ENCODE measurements around the gene GRHL3. TPM values are rescaled to one million over a fixed set of nuclear protein-coding genes. Genes with fewer than 3 reads are reported as not detected.

Gene GRHL3
- total RNA-seq, 1 experiment from 2014 or later = not detected

DNA sequence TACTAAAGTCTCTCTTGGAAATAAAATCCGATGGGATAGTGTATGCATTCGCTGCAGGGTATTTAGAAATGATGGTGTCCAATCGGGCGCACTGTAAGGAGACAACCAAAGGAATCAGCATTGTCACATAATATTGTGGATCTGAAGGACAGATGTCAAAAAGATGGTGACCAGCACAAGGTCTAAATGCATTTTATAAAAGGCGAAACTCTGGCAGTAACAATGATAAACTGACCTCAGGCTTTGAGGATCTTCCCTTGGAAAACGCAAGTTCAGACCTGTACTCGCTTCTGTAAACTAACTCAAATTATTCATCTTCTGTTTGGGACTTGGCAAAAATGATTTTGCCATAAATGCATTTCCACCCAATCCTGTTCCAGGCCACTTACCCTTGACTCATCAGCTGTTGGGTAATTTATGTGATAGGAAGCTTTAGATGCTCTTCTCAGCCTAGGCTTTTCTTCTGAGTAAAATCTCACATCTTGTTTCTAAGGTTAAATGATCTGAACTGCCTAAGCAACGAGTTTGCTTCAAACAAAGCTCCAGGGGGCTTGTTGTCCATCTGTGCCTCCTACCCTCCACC lies 60.7 kb downstream of the GRHL3 start:
- no peak for DNase-seq (ENCODE audit: low read depth, low spot score)
- in situ Hi-C loops (cut with HindIII; ENCODE audit: low pct_unique_long_range_greater_than_20kb, low sequenced_read_pairs) = no loop called here

- in situ Hi-C loops (cut with HindIII; ENCODE audit: low pct_unique_long_range_greater_than_20kb, low sequenced_read_pairs) = no loop called here
- DNase-seq (ENCODE audit: low read depth, low spot score) = no peak
These were observed 61.4 kb downstream of the GRHL3 start for GRCh38 chr1:24380508-24380907.

- in situ Hi-C loops (cut with HindIII; ENCODE audit: low pct_unique_long_range_greater_than_20kb, low sequenced_read_pairs) = no loop called here
- DNase-seq (ENCODE audit: low read depth, low spot score) = no peak
These were observed 62.1 kb downstream of the GRHL3 start for GRCh38 chr1:24381256-24381655.

DNA sequence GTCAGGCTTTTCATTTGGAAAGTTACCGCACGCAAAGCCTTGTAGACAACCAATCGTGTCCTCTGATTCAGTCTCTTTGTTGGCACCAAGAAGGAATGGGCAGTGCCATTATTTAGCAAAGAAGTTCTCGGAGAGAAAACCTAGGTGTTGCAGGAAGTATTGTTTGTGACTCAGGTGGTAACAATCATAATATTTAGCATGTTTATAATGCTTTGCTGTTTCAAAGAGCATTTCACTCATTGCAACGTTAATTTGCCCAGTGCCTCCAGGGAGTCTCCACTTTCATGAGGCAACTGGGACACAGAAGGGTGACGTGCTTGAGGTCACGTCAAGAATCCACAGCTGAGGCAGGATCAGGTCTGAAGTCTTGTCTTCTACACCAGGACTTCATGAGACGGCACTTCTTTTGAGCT lies 63.0 kb downstream of the GRHL3 start:
- in situ Hi-C loops (cut with HindIII; ENCODE audit: low pct_unique_long_range_greater_than_20kb, low sequenced_read_pairs) = no loop called here
- no peak for DNase-seq (ENCODE audit: low read depth, low spot score)

DNA sequence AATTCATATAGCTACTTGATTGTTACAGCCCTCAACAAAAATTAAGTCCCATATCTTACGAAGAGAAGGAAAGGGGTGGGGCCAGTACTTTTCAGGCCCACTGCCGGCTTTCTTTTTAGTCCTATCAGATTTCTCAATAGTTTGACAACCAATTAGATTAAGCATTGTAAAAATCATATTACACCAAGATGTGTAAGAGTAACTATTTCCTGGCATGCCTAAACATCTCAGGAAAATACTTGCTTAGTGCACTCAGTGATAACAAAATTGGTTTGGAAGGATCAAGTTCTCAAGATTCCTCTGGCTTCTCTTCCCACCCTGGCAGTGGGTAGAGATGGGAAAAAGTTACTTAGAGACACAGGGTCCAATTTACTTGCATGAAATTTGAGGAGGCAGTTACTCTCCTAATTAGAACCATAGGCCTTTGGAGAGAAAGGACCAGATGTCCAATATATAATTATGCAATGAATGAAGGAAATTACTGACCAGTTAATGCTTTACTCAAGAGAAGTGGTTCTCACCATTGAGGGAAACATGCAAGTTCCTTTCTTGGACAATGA lies 64.3 kb downstream of the GRHL3 start:
- in situ Hi-C loops (cut with HindIII; ENCODE audit: low pct_unique_long_range_greater_than_20kb, low sequenced_read_pairs) = no loop called here
- DNase-seq (ENCODE audit: low read depth, low spot score) = no peak

DNA sequence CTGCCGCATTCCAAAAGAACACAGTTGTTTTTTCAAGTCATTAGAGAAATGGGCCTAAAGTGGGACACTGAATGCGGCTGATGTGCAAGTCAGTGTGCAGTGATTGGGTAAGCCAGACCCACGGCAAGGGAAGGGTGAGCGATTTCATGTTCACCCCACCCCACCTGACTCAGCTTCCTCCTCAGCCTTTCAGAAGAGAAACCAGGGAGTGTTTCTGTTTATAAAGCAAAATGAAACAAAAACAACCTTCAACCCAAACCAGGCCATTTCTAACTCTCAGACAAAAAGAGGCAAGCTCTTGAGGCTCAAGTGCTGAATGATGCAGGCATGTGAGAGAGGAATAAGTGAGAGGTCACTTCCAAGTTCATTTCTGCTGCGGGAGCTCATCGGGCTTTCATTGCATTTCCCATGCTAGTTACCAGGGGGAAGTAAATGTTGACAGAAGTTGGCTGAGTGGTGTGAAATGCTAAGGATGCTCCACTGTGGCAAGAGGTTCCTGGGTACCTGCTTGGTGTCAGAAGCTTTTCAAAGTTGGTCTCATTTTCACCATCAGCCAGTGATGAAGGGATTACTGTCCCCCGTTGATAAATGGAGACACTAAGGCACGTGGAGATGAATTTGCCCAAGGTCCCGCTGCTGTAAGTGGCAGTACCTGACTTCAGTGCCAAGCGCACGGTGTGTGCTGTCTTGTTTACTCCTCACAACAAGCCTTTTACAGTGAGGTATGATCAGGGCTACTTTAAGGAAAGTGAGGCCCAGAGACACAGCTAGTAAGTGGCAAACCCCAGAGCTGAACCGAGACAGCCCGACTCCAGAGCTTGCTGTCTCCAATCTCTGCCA lies 65.3 kb downstream of the GRHL3 start:
- in situ Hi-C loops (cut with HindIII; ENCODE audit: low pct_unique_long_range_greater_than_20kb, low sequenced_read_pairs) = no loop called here
- no peak for DNase-seq (ENCODE audit: low read depth, low spot score)

DNA sequence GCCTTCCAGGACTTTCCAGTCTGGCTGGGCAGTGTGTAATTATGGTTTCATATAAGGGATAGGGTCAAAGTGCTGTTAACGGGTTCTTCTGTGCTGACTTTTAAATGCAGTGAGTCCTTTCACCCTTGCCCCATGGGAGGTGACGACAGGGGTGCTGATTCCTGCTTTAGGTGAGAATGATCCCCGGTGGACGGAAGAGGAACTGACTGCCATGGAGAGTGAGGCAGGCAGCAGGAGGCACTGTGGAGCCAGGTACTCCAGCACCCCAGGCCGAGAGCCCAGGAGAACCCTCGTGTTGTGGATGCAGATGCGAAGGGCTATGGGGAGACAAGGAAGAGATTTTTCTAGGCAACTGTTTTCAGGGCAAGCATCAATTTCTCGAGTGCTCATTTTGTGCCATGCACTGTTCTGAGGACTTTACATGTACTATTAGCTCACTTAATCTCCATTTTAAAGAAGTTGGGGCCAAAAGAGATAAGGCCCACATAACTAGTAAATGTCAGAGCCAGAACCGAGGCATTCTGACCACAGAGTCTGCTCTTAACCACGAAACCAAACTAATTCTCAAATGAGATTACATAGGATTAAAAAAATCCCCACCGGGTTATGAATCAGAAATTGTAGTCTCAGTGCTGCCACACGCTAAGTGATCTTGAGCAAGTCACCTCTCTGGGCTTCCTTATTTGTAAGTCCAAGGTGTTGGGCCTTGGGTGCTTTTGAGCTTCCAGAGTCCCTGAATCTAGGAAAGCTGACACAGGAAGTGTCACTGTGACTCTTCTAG lies 66.2 kb downstream of the GRHL3 start:
- DNase-seq (ENCODE audit: low read depth, low spot score) = peak; percentile 45
- in situ Hi-C loops (cut with HindIII; ENCODE audit: low pct_unique_long_range_greater_than_20kb, low sequenced_read_pairs) = no loop called here

DNA sequence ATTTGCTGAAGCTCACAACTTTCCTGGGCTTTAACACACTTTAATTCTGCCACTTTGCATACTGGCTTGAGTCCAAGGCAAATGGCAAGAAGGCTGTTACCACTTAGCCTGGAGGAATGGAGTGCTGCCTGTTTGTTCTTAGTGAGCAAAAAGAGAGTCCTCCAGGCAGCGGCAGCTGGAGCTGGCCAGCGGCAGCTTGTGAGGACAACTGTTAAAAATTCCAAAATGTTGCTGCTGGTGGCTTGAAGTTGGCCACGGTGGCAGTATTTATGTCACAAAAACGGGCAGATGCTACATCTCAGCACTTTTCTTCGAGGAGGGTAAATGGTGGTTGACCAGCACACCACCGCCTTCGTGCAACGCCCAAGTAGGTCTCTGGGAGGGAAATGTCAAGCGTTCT lies 67.1 kb downstream of the GRHL3 start:
- in situ Hi-C loops (cut with HindIII; ENCODE audit: low pct_unique_long_range_greater_than_20kb, low sequenced_read_pairs) = no loop called here
- no peak for DNase-seq (ENCODE audit: low read depth, low spot score)

DNA sequence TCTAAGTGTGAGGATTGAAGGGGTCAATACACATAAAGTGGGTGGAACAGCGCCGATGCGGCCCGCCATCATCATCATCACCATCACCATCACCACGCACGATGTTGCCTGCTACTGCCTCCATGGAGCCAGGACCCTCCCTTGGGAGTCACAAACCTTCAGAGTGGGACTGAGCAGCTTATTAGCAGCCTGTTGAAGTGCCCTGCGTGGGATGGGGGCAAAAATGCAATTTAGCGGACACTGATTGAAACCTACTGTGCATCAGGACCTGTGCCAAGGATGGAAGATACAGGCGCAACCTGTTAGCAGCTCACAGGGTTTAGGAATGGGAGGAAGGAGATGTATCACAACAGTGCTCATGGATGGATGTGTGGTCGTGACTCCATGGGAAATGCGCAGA lies 67.8 kb downstream of the GRHL3 start:
- in situ Hi-C loops (cut with HindIII; ENCODE audit: low pct_unique_long_range_greater_than_20kb, low sequenced_read_pairs) = no loop called here
- no peak for DNase-seq (ENCODE audit: low read depth, low spot score)

DNA sequence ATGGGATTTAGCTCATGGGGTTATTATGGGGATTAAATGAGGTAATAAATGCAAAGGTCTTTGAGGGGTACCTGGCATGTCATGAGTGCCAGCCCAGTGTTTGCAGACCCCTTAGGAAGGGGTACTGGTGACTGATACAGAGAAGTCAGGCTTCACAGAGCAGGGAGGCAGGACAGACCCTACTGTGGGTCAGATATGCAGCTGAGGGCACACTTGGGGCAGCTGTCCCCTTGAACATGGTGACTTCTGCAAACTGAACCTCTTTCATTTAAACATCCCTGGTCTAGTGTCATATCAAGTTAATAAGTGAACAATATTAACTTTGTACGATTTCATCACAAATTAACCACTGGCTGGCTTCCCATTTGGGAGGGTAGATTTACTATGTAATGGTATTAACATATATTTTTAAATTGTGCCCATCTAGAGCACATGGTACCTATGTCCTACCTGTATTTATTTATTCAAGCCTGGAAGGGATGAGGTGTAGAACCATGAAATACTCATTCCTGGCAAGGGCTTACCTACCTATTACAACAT lies 68.5 kb downstream of the GRHL3 start:
- DNase-seq (ENCODE audit: low read depth, low spot score) = no peak
- in situ Hi-C loops (cut with HindIII; ENCODE audit: low pct_unique_long_range_greater_than_20kb, low sequenced_read_pairs) = no loop called here

DNA sequence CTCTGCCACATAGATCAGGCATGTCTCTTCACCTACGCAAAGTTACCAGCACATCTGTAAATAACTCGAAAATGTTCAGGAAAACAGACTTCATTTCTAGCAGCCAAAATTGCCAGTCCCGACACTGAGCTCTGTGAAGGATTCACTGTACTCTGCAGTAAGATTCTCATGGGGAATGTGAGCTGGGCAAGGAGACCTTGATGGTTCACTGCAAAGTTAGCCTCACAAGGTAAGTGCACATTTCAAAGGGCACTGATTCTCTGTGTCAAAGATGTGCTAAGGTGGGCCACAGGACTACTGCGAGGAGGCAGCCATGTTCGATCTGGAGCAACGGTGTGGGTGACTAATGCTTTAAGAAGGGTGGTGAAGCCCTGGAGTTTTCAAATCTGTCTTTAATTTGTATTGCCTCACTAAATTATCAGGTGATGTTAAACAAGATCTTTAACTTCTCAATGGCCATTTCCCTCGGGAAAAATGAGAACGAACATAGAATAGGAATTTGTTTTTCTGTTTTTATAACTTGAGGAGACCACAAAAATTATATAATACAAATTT lies 69.3 kb downstream of the GRHL3 start:
- DNase-seq (ENCODE audit: low read depth, low spot score) = no peak
- in situ Hi-C loops (cut with HindIII; ENCODE audit: low pct_unique_long_range_greater_than_20kb, low sequenced_read_pairs) = no loop called here

- in situ Hi-C loops (cut with HindIII; ENCODE audit: low pct_unique_long_range_greater_than_20kb, low sequenced_read_pairs) = no loop called here
- DNase-seq (ENCODE audit: low read depth, low spot score) = no peak
These were observed 70.1 kb downstream of the GRHL3 start for GRCh38 chr1:24389231-24389678.

GRCh38 chr1:24390924-24391782 lies 72.0 kb downstream of the GRHL3 start:
- in situ Hi-C loops (cut with HindIII; ENCODE audit: low pct_unique_long_range_greater_than_20kb, low sequenced_read_pairs) = loop anchor here (10.0 kb wide), 1 partner anchor 196 kb away; no protein-coding TSS in a partner anchor
- DNase-seq (ENCODE audit: low read depth, low spot score) = peak; percentile 86

DNA sequence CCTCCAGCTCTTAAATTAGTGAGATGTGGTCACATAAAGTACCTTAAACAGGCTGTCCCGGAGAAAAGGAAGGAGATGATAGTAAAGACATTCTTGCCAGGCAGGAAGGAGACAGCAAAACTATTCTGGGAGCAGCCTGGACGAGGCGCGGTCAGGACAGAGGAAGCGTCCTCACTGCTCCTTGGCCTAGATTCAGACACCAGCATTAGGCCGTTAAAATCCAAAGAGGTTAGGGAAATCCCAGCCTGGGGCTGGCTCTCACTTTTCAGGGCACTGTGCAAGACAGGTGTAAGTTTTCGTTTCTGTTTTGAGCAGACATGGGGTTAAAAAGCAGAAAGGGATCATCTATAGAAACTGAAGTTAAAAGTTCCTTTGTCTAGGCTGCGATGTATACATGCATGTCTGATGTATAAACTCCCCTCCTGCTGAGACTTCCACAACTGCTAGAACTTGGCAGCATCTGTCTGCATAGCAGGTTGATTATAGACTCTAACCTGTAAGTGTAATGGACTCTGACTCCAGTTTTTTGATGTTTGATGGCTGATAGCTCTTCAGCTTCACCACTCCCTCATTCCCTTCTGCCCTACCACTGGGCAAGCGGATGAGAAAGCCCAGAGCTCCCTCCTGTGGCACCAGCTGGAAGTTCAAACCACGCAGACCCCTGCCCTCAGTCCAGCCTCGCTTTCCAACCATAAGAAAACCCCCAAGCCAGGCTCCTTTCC lies 72.9 kb downstream of the GRHL3 start:
- in situ Hi-C loops (cut with HindIII; ENCODE audit: low pct_unique_long_range_greater_than_20kb, low sequenced_read_pairs) = loop anchor here (10.0 kb wide), 1 partner anchor 197 kb away; no protein-coding TSS in a partner anchor
- peak; percentile 77 for DNase-seq (ENCODE audit: low read depth, low spot score)

GRCh38 chr1:24392604-24392946 lies 73.4 kb downstream of the GRHL3 start:
- in situ Hi-C loops (cut with HindIII; ENCODE audit: low pct_unique_long_range_greater_than_20kb, low sequenced_read_pairs) = loop anchor here (10.0 kb wide), 1 partner anchor 198 kb away; no protein-coding TSS in a partner anchor
- DNase-seq (ENCODE audit: low read depth, low spot score) = no peak

DNA sequence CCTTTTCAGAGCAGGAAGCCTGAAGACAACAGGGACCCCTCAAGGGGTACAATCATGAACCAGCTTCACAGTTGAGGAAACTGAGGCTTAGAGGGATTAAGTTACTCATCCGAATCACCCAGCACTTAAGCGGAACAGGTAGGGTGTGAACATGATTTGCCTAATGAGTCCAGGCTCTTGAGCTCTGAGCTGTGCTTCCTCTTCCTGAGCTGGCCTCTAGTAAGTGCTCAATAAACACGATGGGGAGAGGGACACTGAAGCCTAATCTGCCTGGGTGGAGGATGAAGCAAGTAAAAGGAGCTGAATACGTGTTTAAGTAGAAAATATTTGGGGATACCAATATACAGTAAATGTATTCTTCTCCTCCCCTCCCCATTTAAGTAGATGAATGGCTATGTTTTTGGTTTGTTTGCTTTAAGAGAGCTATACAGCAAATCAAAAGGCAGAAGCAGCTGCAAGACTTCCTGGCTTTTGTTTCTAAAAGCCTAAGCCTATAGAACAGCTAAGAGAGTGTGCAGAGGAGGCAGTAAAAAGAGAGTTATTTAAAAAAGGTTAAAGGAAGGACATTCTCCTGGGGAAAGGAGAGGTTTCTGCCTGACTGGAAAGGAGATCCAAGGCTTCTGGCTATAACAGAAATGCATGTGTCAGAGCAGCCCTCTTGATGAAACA lies 74.0 kb downstream of the GRHL3 start:
- in situ Hi-C loops (cut with HindIII; ENCODE audit: low pct_unique_long_range_greater_than_20kb, low sequenced_read_pairs) = loop anchor here (10.0 kb wide), 1 partner anchor 198 kb away; no protein-coding TSS in a partner anchor
- no peak for DNase-seq (ENCODE audit: low read depth, low spot score)
